ENCODE data around the gene KLHL8.
"Not testable (repeated sequence)": the region's sequence is repeated elsewhere in the genome, so short reads cannot be mapped to it uniquely, and the experiment has no call there.

KLHL8 gene

DNA sequence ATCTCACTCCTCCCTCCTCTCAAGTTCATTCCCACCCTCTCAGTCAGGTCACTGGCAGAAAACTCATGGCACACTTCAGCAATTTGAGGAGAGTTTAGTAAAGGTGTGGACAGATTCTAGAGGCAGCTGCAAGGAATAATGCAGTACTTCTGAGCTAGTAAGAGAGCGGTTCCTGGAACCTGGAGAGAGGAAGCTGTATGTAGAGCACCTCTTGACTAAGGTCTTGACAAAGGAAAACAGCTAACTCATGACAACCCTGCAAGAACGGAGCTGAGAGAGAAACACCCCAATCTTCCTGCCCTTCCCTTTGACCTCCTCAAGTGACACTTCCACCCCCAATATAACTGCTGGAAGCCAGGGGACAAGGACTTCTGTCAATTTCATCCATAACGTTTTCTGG is 9.6 kb upstream of the KLHL8 start:
- no peak for FAIRE-seq
- no peak for DNase-seq (ENCODE audit: insufficient read length, low spot score)

GRCh38 chr4:87228262-87228860 is 7.9 kb upstream of the KLHL8 start:
- FAIRE-seq (no peak), DNase-seq (ENCODE audit: insufficient read length, low spot score) (no peak)

GRCh38 chr4:87227751-87228151 is 7.3 kb upstream of the KLHL8 start:
- FAIRE-seq (no peak), DNase-seq (ENCODE audit: insufficient read length, low spot score) (no peak)

GRCh38 chr4:87225936-87226335 is 5.5 kb upstream of the KLHL8 start:
- no peak for FAIRE-seq
- no peak for DNase-seq (ENCODE audit: insufficient read length, low spot score)

GRCh38 chr4:87224141-87224923 is 3.9 kb upstream of the KLHL8 start:
- FAIRE-seq: no peak
- no peak for DNase-seq (ENCODE audit: insufficient read length, low spot score)

- no peak for FAIRE-seq
- no peak for DNase-seq (ENCODE audit: insufficient read length, low spot score)
These were observed 755 bp downstream of the KLHL8 start for GRCh38 chr4:87219632-87220093.

DNA sequence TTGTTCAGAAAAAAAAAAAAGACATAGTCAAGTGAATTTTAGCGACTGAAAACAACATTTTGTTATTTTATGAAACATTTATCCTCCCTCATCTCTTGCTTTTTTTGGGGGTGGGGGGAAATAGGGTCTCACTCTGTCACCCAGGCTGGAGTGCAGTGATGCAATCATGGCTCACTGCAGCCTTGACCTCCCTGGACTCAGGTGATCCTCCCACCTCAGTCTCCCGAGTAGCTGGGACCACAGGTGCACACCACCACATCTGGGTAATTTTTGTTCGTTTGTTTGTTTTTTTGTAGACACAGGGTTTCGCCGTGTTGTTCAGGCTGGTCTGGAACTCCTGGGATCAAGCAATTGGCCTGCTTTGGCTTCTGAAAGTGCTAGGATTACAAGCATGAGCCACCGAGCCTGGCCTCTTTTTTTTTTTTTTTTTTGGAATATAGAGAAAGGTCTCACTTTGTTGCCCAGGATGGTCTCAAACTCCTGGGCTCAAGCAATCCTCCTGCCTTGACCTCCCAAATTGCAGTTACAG is 3.1 kb downstream of the KLHL8 start:
- not testable (repeated sequence) for DNase-seq (ENCODE audit: insufficient read length, low spot score); FAIRE-seq

DNA sequence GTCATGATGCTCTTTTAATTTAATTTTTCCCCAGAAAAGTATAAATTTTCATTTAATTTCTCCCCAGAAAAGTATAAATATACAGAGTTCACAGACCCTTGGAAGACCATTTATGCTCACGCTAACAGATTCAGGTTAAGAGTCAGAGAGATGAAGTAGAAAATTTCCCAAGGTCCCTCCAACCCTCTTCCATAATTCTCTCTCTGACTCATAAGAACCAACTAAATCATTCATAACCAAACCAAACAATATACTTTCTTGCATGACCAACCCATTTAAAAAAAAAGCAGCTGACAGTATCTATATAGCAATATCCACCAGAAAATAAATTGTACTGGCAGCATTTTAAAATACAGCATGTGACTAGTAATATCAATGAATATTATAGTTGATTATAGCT is 3.9 kb downstream of the KLHL8 start:
- DNase-seq (ENCODE audit: insufficient read length, low spot score) (no peak), FAIRE-seq (no peak)

DNA sequence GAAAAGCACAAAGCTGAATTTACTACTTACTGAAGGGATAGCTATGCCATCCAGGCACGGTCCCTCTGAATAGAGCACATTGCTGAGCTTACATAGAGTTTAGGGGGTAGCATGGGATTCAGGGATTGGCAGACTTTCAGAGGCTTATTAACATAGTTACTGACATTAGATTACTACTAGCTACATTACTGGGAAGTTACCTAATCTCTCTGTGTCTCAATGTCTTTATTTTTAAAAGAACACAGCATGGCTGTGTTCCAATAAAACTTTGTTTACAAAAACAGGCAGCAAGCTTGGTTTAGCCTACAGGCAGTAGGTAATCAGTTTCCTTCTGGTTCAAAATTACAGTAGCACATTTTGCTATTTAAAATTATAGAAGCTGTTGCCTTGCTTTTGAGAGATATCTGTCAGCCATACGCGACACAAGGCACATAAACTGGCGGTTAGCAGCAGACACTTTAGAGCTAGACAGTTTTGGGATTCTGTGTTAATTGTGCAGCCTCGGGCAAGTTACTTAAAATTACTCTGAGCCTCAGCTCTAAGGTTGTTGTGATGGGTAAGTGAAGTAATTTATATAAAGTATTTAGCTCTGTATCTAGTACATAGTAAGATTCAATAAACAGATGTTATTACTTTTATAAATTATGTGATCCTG is 6.9 kb downstream of the KLHL8 start:
- FAIRE-seq: no peak
- DNase-seq (ENCODE audit: insufficient read length, low spot score): no peak

DNA sequence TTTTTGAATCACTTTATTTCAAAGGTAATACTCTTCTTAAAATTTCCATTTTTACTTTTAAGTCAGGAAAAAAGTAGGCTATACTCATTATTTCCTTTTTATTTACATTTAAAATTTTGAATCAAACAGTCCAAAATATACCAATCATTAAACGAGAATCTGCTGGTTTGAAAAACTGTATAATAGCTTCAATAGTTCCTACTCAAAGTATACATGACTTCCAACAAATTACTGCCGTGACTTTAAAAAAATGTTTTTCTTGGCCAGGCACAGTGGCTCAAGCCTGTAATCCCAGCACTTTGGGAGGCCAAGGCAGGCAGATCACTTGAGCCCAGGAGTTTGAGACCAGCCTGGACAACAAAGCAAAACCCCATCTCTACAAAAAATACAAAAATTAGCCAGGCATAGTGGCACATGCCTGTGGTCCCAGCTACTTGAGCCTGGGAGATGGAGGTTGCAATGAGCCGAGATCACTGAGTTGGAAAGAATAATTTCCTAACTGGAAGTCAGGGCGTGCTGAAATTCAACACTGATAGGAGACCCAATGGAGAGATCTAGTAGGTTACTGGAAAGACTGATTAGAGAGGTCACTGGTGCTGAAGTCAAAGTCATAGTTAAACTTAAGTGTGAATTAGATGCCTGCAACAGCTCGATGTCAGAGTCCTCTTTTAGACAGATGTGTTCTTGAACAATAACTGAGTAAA is 9.0 kb downstream of the KLHL8 start:
- DNase-seq (ENCODE audit: insufficient read length, low spot score): no peak
- FAIRE-seq: no peak

- DNase-seq (ENCODE audit: insufficient read length, low spot score) (no peak), FAIRE-seq (no peak)
These were observed 10.7 kb downstream of the KLHL8 start for GRCh38 chr4:87209696-87210095.

DNA sequence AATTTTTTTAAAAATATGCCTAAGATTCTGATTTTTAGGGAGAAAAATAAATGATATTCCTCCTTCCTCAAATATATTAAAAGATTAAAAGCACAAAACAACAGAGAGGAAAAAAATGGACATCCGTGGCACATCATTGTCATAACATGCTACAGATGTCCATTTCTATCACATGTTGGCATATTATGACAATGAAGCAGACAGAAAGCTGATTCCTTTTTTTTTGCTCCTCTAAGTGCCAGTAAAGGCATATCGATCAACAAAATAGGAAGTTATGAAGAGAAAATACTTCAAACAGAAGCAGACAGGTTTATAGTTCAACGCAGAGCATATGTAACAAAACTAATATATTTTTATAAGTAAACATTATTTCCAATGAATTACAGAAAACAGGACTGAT is 11.2 kb downstream of the KLHL8 start:
- FAIRE-seq: no peak
- DNase-seq (ENCODE audit: insufficient read length, low spot score): no peak

DNA sequence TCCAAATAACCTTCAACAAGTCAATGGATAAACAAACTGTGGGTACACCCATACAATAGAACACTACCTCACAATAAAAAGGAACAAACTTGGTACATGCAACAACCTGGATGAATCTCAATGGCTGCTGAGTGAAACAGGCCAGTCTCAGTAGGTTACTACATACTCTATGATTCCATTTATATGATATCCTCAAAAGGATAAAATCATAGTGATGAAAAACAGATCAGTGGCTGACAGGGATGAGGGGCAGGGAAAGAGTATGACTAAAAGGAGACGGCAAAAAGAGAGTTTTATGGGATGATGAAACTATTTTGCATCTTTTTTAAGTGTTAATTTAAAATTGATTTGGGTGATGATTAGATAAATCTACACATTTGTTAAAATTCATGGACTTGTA is 15.9 kb downstream of the KLHL8 start:
- FAIRE-seq (no peak), DNase-seq (ENCODE audit: insufficient read length, low spot score) (no peak)

GRCh38 chr4:87196927-87197326 is 23.5 kb downstream of the KLHL8 start:
- DNase-seq (ENCODE audit: insufficient read length, low spot score): no peak
- FAIRE-seq: no peak

GRCh38 chr4:87196146-87196545 is 24.3 kb downstream of the KLHL8 start:
- FAIRE-seq: no peak
- DNase-seq (ENCODE audit: insufficient read length, low spot score): no peak

DNA sequence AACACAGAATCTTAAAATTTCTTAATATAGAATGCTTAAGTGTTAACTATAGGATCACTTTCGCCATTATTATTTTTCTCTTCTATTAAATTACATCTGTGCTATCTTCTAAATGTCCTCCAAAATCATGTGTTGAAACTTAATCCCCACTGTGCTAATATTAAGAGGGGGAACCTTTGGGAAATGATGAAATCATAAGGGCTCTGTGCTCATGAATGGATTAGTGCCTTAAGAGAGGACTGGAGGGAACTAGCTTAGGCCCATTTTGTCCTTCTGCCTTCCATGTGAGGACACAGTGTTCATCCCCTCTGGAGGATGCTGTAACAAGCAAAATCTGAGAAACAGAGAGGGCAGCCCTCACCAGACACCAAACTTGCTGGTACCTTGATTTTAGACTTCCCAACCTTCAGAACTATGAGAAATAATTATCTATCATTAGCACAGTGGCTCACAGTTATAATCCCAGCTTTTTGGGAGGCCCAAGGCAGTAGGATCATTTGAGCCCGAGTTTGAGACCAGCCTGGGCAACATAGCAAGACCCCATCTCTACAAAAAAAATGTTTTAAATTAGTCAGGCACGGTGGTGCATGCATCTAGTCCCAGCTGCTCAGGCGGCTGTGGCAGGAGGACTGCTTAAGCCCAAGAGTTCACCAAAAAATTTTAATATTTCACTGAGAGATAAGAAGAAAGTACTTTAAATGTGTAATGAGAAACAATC is 26.3 kb downstream of the KLHL8 start:
- DNase-seq (ENCODE audit: insufficient read length, low spot score): no peak
- no peak for FAIRE-seq

DNA sequence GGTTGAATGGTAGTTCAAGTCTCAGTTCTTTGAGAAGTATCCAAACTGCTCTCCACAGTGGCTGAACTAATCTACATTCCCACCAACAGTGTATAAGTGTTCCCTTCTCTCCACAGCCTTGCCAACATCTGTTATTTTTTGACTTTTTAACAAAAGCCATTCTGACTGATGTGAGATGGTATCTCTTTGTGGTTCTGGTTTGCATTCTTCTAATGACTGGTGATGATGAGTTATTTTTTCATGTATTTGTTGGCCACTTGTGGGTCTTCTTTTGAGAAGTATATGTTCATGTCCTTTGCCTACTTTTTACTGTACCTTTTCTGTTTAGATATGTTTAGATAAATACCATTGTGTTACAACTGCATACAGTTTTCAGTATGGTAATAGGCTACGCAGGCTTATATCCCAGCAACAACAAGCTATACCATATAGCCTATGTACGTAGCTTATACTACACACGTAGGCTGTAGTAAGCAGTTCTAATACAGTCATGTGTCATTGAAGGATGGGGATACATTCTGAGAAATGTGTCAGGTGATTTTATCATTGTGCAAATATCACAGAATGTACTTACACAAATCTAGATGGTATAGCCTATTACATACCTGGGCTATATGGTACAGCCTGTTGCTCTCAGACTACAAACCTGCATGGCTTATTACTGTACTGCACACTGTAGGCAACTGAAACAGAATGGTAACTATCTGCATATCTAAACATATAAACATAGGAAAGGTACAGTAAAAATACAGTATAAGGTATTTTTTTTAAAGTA is 28.1 kb downstream of the KLHL8 start:
- FAIRE-seq: no peak
- no peak for DNase-seq (ENCODE audit: insufficient read length, low spot score)

- DNase-seq (ENCODE audit: insufficient read length, low spot score): no peak
- FAIRE-seq: no peak
These were observed 31.5 kb downstream of the KLHL8 start for GRCh38 chr4:87188932-87189331.

- FAIRE-seq: no peak
- DNase-seq (ENCODE audit: insufficient read length, low spot score): no peak
These were observed 32.4 kb downstream of the KLHL8 start for GRCh38 chr4:87188048-87188447.
